H1 (cell line): ENCODE measurements around the gene PIF1. TPM values are rescaled to one million over a fixed set of nuclear protein-coding genes. Genes with fewer than 3 reads are reported as not detected.

Experiments
- ATF2 ChIP-seq: IDR thresholded peaks from 2 replicates; pipeline ENCODE4 v1.6.1; 2012; ENCODE audit warnings: low read length, inconsistent platforms
- CBX5 ChIP-seq: fragments of 300-800, 300-1000 bp; sonication (generic); IDR thresholded peaks from 2 replicates; pipeline ENCODE4 v1.7.1; 2016; ENCODE audit warnings: antibody characterized with exemption, low read length, low read depth
- CEBPB ChIP-seq: IDR thresholded peaks from 2 replicates; pipeline ENCODE4 v1.6.1; 2012; ENCODE audit warnings: low read depth, low read length
- CHD7 ChIP-seq: fragments of 300-600 bp; sonication (generic); IDR thresholded peaks from 2 replicates; pipeline ENCODE4 v1.7.1; 2012; ENCODE audit warnings: low read length, moderate library complexity, mild to moderate bottlenecking, inconsistent platforms; ENCODE audit not compliant: insufficient replicate concordance
- HDAC2 ChIP-seq, 2 experiments: fragments of 300-600 bp in 1 of 2; sonication (generic) in 1 of 2; IDR thresholded peaks; 2 replicates each; pipeline ENCODE4 v1.6.1; 2011 to 2012; ENCODE audit warnings: low read depth in 2 of 2, low read length in 2 of 2, mild to moderate bottlenecking in 2 of 2, moderate library complexity in 2 of 2, borderline replicate concordance in 1 of 2, inconsistent platforms in 1 of 2
- POU5F1 ChIP-seq: IDR thresholded peaks from 2 replicates; pipeline ENCODE4 v1.6.1; 2011; ENCODE audit warnings: low read depth, mild to moderate bottlenecking, low read length, moderate library complexity
- RBBP5 ChIP-seq: IDR thresholded peaks from 2 replicates; pipeline ENCODE4 v1.7.1; 2012; ENCODE audit warnings: low read depth, mild to moderate bottlenecking, inconsistent platforms, low read length, moderate library complexity, borderline replicate concordance
- SIRT6 ChIP-seq: IDR thresholded peaks from one replicate; pipeline ENCODE4 v1.7.1; 2012; ENCODE audit warnings: low read length, inconsistent platforms
- SP1 ChIP-seq: IDR thresholded peaks from 2 replicates; pipeline ENCODE4 v1.6.1; 2011; ENCODE audit warnings: low read depth, low read length
- SRF ChIP-seq: IDR thresholded peaks from 2 replicates; pipeline ENCODE4 v1.6.1; 2011; ENCODE audit warnings: mild to moderate bottlenecking, low read depth, low read length, moderate library complexity
- polyA plus RNA-seq, 7 experiments: library from polyadenylated mRNA; depleted of rRNA in 3 of 7; stranded (reverse) in 5 of 7; unstranded in 2 of 7; fragments of >200 nt in 5 of 7; fragments of 200-250 nt in 2 of 7; gene quantifications; 1 replicate in 5 of 7; 2 replicates in 1 of 7; 4 replicates in 1 of 7; pipeline versions ENCODE4 v1.2.1 to v1.2.3, GENCODE V29; 2011 to 2013; ENCODE audit warnings: missing spikeins in 2 of 7, mixed read lengths in 2 of 7
- total RNA-seq: library from RNA; stranded (reverse); fragmentation: NEBNext Ultra II Directional; extraction: Animal tissue kit (Norgen Biotek cat#: 25700); gene quantifications from 2 replicates; pipeline ENCODE4 v1.2.1, GENCODE V29; 2021

The PIF1 gene
- total and polyA plus RNA-seq, 2 of the 8 experiments (the other 6 are each of a cell fraction or from before 2014, with no cell fraction given) = 73.3 to 138 TPM

GRCh38 chr15:64800476-64800875 is 25.0 kb downstream of the PIF1 start (continued):
- TF ChIP-seq CHD7 = no peak
- no peak for TF ChIP-seq SP1
- TF ChIP-seq CBX5 = no peak
- TF ChIP-seq CEBPB = no peak
- TF ChIP-seq POU5F1 = no peak
- TF ChIP-seq HDAC2 (IDR thresholded peaks at IDR 0.05; ENCODE audit: borderline replicate concordance in 1 of 2, low read depth in 2 of 2, low read length in 2 of 2) = no peak
- TF ChIP-seq SRF = no peak
- TF ChIP-seq ATF2 = no peak
- TF ChIP-seq SIRT6 = no peak
- TF ChIP-seq RBBP5 = no peak
